NCI-H146 treated with DMSO at 0.1 percent for 48 hours (cell line): Measurements from ENCODE around the gene VAT1L.
"Not testable (repeated sequence)": the region's sequence is repeated elsewhere in the genome, so short reads cannot be mapped to it uniquely, and the experiment has no call there.

Experiments
- DNase-seq: peaks from one replicate; lab custom pipeline; 2025; ENCODE audit not compliant: unreplicated experiment; lab: John Stamatoyannopoulos, UW

VAT1L gene

DNA sequence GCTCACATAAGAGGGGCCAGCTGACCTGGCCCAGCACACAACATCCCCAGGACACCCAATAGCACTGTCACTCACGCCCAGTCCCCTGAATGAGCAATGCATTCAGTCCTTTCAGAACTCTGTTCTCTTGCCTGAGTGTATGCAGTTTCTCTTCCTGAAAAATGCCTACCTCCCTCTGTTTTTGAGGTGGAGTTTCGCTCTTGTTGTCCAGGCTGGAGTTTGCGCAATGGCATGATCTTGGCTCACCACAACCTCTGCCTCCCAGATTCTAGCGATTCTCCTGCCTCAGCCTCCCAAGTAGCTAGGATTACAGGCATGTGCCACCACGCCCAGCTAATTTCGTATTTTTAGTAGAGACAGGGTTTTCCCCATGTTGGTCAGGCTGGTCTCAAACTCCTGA, 159.2 kb downstream of the VAT1L start:
- not testable (repeated sequence) for DNase-seq

DNA sequence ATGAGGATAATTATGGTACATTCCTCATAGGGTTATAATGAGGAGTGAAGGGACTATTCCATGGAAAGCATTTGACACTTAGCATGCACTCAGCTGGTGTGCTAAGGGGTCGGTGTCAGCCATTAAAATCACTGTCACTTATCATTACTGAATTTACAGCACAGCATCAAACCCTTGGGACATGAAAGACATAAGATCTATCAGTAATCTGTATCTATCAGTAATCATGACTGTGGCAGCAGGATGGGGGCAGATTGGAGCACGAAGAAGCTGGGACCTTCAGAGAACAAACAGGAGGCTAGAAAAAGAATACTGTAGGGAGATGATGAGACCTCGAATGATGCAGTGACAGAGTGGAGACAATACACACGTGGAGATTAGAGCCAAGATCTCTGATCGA, 160.5 kb downstream of the VAT1L start:
- DNase-seq = no peak

GRCh38 chr16:77949445-77949844, 161.1 kb downstream of the VAT1L start:
- DNase-seq = no peak

GRCh38 chr16:77951788-77952187, 163.4 kb downstream of the VAT1L start:
- DNase-seq = peak; percentile 49

DNA sequence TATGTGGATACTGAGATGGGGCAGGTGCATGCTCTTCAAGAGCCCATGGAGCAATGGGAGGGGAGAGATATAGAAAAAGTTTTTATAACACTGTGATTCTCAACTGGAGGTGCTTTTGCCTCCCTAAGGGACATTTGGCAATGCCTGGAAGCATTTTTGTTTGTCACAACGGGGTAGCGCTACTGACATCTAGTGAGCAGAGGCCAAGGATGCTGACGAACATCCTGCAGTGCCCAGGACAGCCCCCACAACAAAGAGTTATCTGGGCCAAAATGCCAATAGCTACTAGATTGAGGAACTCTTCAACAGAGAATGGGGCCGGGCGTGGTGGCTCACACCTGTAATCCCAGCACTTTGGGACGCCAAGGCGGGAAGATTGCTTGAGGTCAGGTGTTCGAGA, 166.8 kb downstream of the VAT1L start:
- DNase-seq = no peak

DNA sequence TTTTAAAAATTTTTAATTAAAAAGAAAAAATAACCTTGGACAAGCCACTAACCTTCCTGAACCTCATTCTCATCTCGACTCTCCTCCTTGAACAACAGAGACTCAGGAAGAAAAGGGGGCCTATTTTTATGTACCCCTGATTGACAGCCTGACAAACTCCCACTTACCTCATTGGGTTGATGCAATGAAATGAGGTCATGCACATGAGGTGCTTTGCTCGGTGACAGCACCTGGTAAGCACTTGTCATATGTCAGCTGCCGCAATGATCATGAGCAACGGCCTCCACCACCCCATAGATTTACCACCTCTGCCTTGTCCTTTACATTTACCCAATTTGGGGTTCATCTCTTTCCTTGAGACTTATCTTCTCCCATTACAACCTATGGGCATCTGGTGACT, 167.9 kb downstream of the VAT1L start:
- DNase-seq = no peak

- DNase-seq = no peak
These were observed 172.4 kb downstream of the VAT1L start for GRCh38 chr16:77960766-77961165.

- no peak for DNase-seq
These were observed 173.4 kb downstream of the VAT1L start for GRCh38 chr16:77961814-77962213.

- no peak for DNase-seq
These were observed 174.3 kb downstream of the VAT1L start for GRCh38 chr16:77962689-77963088.

GRCh38 chr16:77963185-77964044, 175.1 kb downstream of the VAT1L start:
- no peak for DNase-seq

DNA sequence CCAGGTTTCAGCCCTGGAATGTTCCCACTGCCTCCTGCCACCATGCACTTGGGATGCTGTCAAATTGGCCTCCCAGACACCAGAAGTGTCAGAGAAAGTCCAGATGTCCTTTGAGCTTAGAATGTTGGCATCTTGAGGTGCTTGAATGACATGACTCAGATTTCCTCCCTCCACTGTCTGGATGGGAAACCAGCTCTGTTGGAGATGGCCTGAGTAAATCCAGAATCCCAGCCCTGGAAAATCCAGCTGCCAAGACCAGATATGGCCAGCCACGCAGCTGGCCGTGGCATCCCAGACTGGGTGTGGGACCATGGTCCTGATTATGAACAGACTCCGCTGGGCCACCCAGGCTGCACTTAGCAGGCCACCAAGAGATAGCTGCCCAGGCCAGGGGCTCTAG, 177.0 kb downstream of the VAT1L start:
- no peak for DNase-seq

- no peak for DNase-seq
These were observed 178.9 kb downstream of the VAT1L start for GRCh38 chr16:77967054-77967904.

GRCh38 chr16:77969861-77970260, 181.5 kb downstream of the VAT1L start:
- no peak for DNase-seq

- DNase-seq = no peak
These were observed 182.0 kb downstream of the VAT1L start for GRCh38 chr16:77970371-77970770.

GRCh38 chr16:77971306-77972061, 183.1 kb downstream of the VAT1L start:
- DNase-seq = peak; percentile 9

- no peak for DNase-seq
These were observed 183.7 kb downstream of the VAT1L start for GRCh38 chr16:77972062-77972392.

GRCh38 chr16:77974883-77975282, 186.5 kb downstream of the VAT1L start:
- DNase-seq = no peak

GRCh38 chr16:77975942-77976341, 187.6 kb downstream of the VAT1L start:
- no peak for DNase-seq

DNA sequence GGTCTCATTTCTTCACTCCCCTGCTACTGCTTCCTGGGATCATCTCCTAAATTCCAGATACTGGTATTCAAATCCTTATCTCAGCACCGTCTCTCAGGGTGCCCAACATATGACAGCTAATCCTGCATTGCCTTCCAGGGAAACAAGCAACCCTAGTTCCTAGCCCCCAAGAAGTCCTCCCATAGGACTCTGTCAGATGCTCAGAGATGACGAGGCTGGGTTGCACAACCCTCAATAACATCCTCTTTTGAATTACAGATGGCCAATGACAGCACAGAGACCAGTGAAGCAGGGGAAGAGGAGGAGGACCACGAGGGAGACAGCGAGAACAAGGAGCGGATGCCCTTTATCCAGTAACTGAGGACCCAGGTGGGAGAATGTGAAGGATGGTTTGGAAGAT, 189.0 kb downstream of the VAT1L start:
- no peak for DNase-seq

GRCh38 chr16:77985111-77985510, 196.7 kb downstream of the VAT1L start:
- no peak for DNase-seq

DNA sequence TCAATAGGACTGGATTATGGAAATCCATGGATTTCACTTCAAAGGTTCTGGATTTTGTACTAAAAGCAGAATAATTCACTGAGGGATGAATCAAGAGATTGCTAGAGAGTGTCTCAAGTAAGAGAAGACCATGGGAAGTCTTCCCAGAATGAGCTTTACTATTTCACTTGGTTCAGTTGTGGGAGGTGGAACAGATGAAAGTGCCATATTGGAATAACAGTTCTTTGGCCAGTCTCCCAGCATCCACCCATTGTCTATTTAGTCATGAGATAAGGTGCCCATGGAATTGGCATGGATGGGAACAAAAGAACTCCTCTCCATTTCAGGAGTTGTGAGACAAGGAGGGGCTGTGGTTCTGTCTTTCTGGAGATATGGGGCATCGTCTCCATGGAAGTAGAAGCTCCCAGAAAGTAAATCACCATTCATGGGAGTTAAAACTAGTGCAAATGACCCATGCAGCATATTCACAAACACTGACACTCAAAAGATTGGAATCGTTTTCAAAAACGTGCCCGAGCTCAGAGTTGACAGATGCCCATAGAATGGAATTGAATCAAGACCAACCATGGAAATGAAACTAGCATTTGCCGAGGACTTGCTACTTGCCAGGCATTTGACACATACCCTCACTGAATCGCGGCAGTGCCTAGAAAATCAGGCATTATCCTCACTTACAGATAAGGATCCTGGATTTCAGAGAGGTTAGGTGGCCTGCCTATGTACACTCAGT, 197.8 kb downstream of the VAT1L start:
- DNase-seq = no peak
